ENCODE results near the gene CCDC191.

Gene CCDC191, protein sequence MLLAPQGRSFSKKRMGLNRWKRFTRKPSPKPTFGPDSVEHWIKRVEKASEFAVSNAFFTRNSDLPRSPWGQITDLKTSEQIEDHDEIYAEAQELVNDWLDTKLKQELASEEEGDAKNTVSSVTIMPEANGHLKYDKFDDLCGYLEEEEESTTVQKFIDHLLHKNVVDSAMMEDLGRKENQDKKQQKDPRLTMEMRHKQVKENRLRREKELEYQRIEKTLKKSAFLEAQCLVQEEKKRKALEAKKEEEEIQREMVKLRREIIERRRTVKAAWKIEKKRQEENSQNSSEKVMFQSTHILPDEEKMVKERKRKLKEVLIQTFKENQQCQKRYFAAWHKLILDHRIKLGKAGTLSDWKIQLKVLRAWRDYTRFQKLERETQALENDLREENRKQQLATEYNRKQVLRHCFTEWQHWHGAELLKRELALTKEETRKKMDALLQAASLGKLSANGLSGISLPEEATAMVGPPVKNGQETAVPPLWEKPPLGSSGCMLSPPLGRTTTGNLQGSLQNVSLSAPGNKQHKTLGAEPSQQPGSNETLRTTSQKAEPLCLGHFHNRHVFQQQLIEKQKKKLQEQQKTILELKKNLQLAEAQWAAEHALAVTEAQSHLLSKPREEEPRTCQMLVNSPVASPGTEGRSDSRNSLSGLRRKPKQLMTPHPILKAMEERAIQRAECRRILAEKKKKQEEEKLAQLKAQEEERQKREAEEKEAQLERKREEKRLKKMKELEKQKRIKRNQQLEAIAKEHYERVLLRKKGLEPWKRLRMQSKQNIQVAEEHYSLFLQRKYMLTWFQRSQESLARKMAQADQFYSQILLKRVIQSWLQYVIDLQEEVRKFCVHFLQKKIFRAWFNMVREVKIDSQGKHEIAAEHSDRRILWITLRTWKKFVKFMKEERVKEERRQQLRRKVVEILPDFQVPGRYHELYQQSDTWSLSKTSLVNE

GRCh38 chr3:114056130-114057010, at the start of gene CCDC191, which contains the start of gene QTRT2:
TSS of gene CCDC191 (minus strand) at chr3:114056526. CDS start at chr3:114056466, 60 bp downstream.
TSS of gene QTRT2 (plus strand) at chr3:114056737. CDS start at chr3:114065258, 8,521 bp downstream.
- peak; percentile 99 for DNase-seq

DNA sequence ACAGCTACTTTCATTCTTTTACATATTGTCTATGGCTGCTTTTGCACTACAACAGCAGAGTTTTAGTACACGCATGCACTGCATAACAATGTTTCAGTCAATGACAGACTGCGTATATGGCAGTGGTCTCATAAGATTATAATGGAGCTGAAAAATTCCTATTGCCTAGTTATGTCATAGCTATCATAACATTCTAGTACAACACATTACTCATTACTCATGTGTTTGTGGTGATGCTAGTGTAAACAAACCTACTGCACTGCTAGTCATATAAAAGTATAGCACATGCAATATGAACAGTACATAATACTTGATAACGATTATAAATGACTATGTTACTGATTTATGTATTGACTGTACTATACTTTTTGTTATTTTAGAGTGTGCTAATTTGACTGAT, 48.1 kb upstream of the CCDC191 start:
- no peak for DNase-seq

GRCh38 chr3:114103858-114104257, 47.5 kb upstream of the CCDC191 start:
- DNase-seq: no peak

DNA sequence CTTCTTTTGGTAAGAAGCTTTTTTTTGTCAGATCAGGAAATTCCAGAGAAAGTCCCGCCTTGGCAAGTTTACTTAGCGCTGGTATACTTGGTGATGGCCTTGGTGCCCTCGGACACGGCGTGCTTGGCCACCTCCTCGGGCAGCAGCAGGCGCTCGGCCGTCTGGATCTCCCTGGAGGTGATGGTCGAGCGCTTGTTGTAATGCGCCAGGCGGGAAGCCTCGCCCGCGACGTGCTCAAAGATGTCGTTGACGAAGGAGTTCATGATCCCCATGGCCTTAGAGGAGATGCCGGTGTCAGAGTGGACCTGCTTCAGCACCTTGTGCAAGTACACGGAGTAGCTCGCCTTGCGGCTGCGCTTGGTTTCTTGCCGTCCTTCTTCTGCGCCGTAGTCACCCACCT, 46.9 kb upstream of the CCDC191 start:
- DNase-seq: no peak

GRCh38 chr3:114101101-114101500, 44.8 kb upstream of the CCDC191 start:
- DNase-seq: no peak

DNA sequence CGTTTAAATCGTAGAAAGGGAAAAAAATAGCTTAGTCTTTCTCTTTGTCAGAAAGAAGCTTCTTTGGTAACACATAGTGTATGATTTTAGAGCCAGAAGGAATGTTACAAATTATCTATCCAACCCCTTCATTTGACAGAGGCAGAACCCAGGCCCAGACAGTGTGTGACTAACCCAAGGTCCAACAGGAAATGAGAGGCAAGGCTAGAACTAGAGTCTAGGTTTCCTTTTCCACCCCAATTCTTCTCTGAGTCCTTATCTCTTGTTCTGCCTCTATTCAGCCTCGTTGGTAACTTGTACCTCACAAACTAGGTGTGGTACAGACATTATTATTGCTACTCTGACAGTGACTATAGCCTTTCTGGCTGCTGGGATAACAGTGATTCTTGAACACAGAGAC, 39.5 kb upstream of the CCDC191 start:
- DNase-seq: no peak

GRCh38 chr3:114093596-114093995, 37.3 kb upstream of the CCDC191 start:
- DNase-seq: no peak

DNA sequence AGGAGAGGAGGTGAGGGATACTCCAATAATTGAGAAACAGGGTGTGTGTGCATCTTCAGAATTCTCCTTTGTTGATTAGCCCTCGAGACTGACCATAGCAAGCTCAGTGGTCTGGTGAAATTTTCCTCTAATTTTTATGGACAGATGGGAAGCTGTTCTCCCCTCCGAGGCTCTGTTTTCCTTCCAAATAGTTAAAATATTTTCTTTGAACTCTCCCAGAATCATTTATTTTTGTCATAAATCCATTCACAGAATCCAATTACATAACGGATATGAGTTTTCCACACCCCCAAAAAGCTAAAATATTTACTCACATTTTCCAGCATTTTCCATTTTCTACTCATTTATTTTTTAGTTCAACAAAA, 36.7 kb upstream of the CCDC191 start:
- no peak for DNase-seq

- no peak for DNase-seq
Measured at GRCh38 chr3:114092151-114093015, 36.1 kb upstream of the CCDC191 start.

GRCh38 chr3:114089675-114090074, 33.3 kb upstream of the CCDC191 start:
- DNase-seq: no peak

DNA sequence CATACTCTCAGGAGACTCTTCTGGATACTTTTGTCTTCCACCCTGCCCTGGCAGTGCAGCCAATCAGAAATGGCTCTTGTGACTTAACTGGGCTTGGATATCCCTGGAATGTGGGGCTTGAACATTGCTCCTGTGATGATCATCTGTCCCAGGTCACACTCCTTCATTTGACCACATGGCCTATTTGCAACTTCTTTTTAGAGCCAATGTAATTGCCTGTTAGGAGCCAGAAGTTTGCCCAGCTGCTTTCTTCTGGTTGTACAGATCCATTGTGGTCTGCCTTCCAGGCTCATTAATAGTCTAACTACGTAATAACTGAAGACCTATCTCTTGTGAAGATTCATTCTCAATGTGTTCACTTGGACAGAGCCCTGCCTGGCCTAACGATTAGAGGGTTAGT, 30.0 kb upstream of the CCDC191 start:
- DNase-seq: no peak

DNA sequence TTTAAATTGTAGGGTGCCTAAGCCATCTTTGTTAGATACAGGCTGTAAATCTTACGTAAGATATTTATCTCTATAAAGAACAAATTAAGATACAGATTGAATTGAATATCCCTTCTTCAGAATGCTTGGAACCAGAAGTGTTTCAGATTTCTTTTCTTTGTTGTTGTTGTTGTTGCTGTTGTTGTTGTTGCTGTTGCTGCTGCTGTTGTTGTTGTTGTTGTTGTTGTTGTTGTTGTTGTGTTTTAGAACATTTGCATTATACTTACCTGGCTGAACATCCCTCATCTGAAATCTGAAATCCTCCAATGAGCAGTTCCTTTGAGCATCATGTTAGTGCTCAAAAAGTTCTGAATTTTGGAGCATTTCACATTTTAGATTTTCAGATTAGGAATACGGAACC, 26.8 kb upstream of the CCDC191 start:
- no peak for DNase-seq

DNA sequence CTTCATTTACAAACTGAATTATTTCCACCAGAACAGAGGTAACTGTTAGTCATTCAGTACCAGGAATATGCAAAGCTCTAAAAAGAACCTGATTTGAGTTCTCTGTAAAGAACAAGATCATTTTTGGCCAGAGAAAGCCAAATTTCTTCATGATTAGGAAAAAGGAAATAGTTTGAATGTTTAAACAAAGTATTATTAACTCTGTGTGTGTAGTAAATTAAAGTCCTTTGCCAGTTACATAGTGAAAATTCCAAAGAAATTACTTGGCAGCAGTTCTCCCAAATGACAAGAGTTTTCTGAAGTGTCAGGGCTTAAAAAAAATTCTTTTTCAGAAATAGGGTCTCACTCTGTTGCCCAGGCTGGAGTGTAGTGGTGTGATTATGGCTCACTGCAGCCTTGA, 24.7 kb upstream of the CCDC191 start:
- no peak for DNase-seq

DNA sequence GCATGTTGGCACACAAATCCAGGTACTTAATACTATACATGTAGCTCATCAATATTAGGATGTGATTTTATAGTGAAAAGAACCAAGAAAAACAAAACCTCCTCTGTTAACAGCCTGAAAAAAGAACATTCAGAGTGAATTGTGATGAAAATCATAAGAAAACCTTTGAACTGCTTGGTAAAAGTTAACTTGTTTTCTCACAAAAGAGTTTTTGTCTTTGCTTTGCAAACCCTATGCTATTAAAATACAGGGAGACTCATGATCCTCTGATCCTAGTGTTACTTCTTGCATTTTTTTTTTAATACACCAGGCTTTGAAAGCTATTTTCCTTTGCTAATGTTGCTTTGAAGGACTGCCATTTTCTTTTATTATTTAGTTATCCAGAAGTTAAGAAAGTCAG, 23.9 kb upstream of the CCDC191 start:
- no peak for DNase-seq

- DNase-seq: no peak
Measured at GRCh38 chr3:114079761-114080160, 23.4 kb upstream of the CCDC191 start.

- no peak for DNase-seq
Measured at GRCh38 chr3:114078126-114078525, 21.8 kb upstream of the CCDC191 start.

DNA sequence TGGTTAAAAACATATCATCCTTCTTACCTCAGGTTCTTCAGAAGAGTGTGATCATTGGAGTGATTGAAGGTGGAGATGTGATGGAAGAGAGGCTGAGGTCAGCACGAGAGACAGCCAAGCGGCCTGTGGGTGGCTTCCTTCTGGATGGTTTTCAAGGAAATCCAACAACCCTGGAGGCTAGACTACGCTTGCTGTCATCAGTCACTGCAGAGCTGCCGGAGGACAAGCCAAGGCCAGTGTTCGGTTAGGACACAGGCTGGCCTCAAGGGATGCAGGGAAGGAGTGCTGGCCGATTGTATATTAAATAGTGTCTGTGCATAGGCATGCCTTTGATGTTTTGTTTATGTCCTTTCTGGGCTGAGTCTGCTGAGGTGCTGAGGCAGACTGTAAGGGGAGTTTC, 20.4 kb upstream of the CCDC191 start:
- no peak for DNase-seq

DNA sequence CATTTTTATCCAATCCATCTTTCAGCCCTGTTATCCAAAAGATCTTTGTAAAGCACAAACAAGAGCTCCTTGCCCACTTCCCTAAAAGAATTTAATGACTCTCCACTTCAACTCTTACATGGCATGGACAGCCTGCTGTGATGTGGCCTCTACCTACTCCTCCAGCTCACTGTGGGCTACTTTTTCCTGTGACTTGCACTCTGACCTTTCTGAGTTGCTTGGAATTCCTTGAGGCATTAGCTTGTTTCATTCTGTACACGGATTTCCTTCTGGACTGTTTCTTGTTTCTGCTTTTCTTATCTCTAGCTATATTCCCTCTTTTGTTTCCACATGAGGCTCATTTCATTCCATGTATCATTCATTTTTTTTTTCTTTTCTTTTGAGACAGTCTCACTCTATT, 15.5 kb upstream of the CCDC191 start:
- DNase-seq: no peak

- DNase-seq: no peak
Measured at GRCh38 chr3:114068336-114068735, 12.0 kb upstream of the CCDC191 start.

GRCh38 chr3:114067804-114068203, 11.5 kb upstream of the CCDC191 start:
- no peak for DNase-seq

DNA sequence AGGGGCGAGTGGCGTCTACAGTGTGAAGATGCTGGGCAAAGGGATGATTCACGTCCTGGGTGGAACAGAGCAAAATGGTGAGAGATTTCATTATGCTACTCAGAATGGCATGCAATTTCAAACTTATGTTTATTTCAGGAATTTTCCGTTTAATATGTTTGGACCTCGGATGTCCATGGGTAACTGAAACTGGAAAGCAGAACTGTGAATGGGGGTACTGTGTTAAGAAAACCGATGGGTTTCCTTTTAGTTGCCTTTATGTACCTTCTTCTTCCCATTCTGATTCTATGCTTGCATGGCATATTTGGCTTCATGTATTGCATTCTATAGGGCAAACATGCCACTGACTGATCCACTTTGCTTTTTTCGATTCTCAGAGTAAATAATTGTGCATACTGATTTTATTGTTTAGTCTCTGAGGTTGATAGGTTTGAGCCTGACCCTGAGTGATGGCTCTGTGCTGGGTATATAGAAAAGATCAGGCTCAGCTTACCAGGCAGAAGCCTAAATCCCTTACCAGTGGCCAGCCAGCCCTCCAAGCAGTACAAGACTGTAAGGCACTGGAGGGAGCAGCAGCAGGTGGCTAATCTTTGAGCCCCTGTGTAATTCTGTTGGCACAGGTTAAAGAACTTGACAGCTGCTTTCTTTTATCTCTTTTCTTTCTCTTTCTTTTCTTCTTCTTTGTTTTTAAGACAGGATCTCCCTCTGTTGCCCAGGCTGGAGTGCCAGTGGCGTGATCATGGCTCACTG, 4.8 kb upstream of the CCDC191 start:
- no peak for DNase-seq
